HG03064 (cell line): ENCODE data around the gene MSH2.

Experiments
- ATAC-seq: cut with Tn5 transposase; IDR thresholded peaks from one replicate; pipeline ENCODE4 v1.9.1; 2021; ENCODE audit warnings: low read depth; ENCODE audit not compliant: unreplicated experiment

MSH2 gene

GRCh38 chr2:47528874-47529273, 125.9 kb downstream of the MSH2 start:
- ATAC-seq, result no peak

GRCh38 chr2:47530105-47530760, 127.3 kb downstream of the MSH2 start:
- ATAC-seq, result no peak

DNA sequence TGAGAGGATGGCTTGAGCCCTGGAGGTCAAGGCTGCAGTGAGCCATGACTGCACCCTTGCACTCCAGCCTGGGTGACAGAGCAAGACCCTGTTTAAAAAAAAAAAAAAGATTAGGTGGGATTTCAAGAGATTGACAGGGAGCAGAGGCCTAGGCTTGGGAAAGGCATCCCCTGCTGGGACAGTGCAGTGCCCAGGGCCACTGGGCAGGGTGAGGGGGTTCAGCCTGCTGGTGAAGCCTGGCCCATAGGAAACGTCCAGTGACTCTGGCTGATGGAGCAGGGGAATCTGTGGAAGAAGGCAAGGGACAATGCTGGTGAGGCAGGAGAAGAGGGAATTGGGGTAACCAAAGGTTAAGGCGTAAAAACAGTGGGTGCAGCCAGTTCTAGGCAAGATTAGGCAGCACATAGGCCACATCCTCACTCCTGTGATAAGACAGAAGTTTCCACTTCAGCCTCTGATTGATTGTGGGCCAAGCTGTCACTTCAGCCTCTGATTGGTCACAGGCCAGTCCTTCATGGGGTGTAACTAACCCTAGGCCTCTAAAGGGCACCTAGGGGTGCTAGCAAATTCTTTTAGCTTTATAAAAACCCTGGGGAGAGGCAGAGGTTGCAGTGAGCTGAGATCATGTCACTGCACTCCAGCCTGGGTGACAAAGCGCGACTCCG, 128.6 kb downstream of the MSH2 start:
- ATAC-seq, result no peak
